ENCODE results near the gene C1orf116. TPM values are rescaled to one million over a fixed set of nuclear protein-coding genes. Genes with fewer than 3 reads are reported as not detected.

The C1orf116 gene
- total RNA-seq, 1 experiment from 2014 or later = 2.4 TPM

GRCh38 chr1:207039380-207040180 lies 7.0 kb upstream of the C1orf116 start:
- no peak overlapping the region for H3K27ac Mint-ChIP-seq
- ATAC-seq = no peak
- TF ChIP-seq JAZF1 (CRISPR knock-in tag; IDR thresholded peaks at IDR 0.05) (no peak), ZNF317 (CRISPR knock-in tag; IDR thresholded peaks at IDR 0.05; ENCODE audit: borderline replicate concordance, low read depth) (no peak), ZSCAN18 (CRISPR knock-in tag; IDR thresholded peaks at IDR 0.05) (no peak), TEAD1 (CRISPR knock-in tag; IDR thresholded peaks at IDR 0.05) (no peak), IRF2 (CRISPR knock-in tag; IDR thresholded peaks at IDR 0.05; ENCODE audit: borderline replicate concordance, low read depth) (no peak), NFATC4 (CRISPR knock-in tag; IDR thresholded peaks at IDR 0.05) (no peak), TEAD4 (CRISPR knock-in tag; IDR thresholded peaks at IDR 0.05) (no peak), E2F4 (CRISPR knock-in tag; IDR thresholded peaks at IDR 0.05; ENCODE audit: borderline replicate concordance, low read depth) (no peak), SMAD3 (CRISPR knock-in tag; IDR thresholded peaks at IDR 0.05; ENCODE audit: borderline replicate concordance) (no peak), NFYB (CRISPR knock-in tag; conservative IDR thresholded peaks at IDR 0.05; ENCODE audit: low read depth) (no peak), FOXP4 (CRISPR knock-in tag; IDR thresholded peaks at IDR 0.05) (no peak), FOXJ3 (CRISPR knock-in tag; IDR thresholded peaks at IDR 0.05; ENCODE audit: borderline replicate concordance) (no peak), ZNF416 (CRISPR knock-in tag; IDR thresholded peaks at IDR 0.05) (no peak), ZNF423 (CRISPR knock-in tag; IDR thresholded peaks at IDR 0.05) (no peak), OVOL2 (CRISPR knock-in tag; IDR thresholded peaks at IDR 0.05; ENCODE audit: borderline replicate concordance) (no peak), MXD4 (CRISPR knock-in tag; IDR thresholded peaks at IDR 0.05; ENCODE audit: borderline replicate concordance) (no peak), ZNF425 (CRISPR knock-in tag; conservative IDR thresholded peaks at IDR 0.05) (no peak), NR2C2 (CRISPR knock-in tag; IDR thresholded peaks at IDR 0.05) (no peak)

GRCh38 chr1:207036865-207037264 lies 4.3 kb upstream of the C1orf116 start:
- CTCF ChIA-PET = no interaction called here
- Mint-ChIP-seq H3K36me3 (no peaks in the 10 kb centered on the region), H3K27me3 (ENCODE audit: low read depth) (no peaks in the 10 kb centered on the region), H3K9me3 (peaks cover 2% of the 10 kb centered on the region), H3K27ac (no peak overlapping the region), H3K4me1 (peaks cover 25% of the 10 kb centered on the region), H3K4me3 (no peak overlapping the region)
- POLR2A ChIA-PET = no interaction called here
- ATAC-seq = no peak
- DNase-seq (ENCODE audit: low spot score) = no peak
- no peak for TF ChIP-seq ZNF512 (CRISPR knock-in tag; IDR thresholded peaks at IDR 0.05; ENCODE audit: borderline replicate concordance)
- no peak for TF ChIP-seq ATF2 (CRISPR knock-in tag; IDR thresholded peaks at IDR 0.05; ENCODE audit: borderline replicate concordance, low read depth)
- TF ChIP-seq KAT7 (CRISPR knock-in tag; IDR thresholded peaks at IDR 0.05; ENCODE audit: borderline replicate concordance) = no peak
- TF ChIP-seq JUN (CRISPR knock-in tag; IDR thresholded peaks at IDR 0.05) = no peak
- TF ChIP-seq EMX1 (CRISPR knock-in tag; IDR thresholded peaks at IDR 0.05) = no peak
- no peak for TF ChIP-seq TP53 (CRISPR knock-in tag; IDR thresholded peaks at IDR 0.05)
- no peak for TF ChIP-seq ZNF423 (CRISPR knock-in tag; IDR thresholded peaks at IDR 0.05)
- TF ChIP-seq TCF7 (CRISPR knock-in tag; IDR thresholded peaks at IDR 0.05; ENCODE audit: low read depth) = no peak
- no peak for TF ChIP-seq NR3C1 (CRISPR knock-in tag; conservative IDR thresholded peaks at IDR 0.05; ENCODE audit: low read depth)

More at GRCh38 chr1:207039380-207040180, 7.0 kb upstream of the C1orf116 start:
- no peak overlapping the region for H3K4me3 Mint-ChIP-seq
- POLR2A ChIA-PET = interaction anchor here (0.8 kb wide), 1 partner anchor 13 kb away, joined by 3 read pairs; the partner anchor contains the start of gene PFKFB2
- H3K36me3 Mint-ChIP-seq = peaks cover 3% of the 10 kb centered on the region; the same call in 1 of the 2 replicates
- CTCF ChIA-PET = interaction anchor here (0.7 to 1.1 kb wide), 2 partner anchors 13 to 45 kb away, joined by 3 to 7 read pairs; partner anchors contain the start of gene PFKFB2
- peaks cover 11% of the 10 kb centered on the region; the same call in 1 of the 2 replicates for H3K4me1 Mint-ChIP-seq
- peaks cover 8% of the 10 kb centered on the region for H3K9me3 Mint-ChIP-seq
- H3K27me3 Mint-ChIP-seq (ENCODE audit: low read depth) = no peaks in the 10 kb centered on the region
- no peak for DNase-seq (ENCODE audit: low spot score)
